ENCODE data around the gene FGF21.

Gene FGF21

GRCh38 chr19:48746738-48747575, 8.4 kb upstream of the FGF21 start, which contains the start of gene IZUMO1:
IZUMO1 (minus strand) TSS chr19:48746909; CDS start chr19:48745859, 1,050 bp downstream.
- in situ Hi-C loops (cut with MboI; ENCODE audit: low pct_unique_long_range_greater_than_20kb, low sequenced_read_pairs, unreplicated experiment), result no loop called here
- DNase-seq (ENCODE audit: low spot score), result peak; percentile 87
- TF ChIP-seq, protein P1, sequence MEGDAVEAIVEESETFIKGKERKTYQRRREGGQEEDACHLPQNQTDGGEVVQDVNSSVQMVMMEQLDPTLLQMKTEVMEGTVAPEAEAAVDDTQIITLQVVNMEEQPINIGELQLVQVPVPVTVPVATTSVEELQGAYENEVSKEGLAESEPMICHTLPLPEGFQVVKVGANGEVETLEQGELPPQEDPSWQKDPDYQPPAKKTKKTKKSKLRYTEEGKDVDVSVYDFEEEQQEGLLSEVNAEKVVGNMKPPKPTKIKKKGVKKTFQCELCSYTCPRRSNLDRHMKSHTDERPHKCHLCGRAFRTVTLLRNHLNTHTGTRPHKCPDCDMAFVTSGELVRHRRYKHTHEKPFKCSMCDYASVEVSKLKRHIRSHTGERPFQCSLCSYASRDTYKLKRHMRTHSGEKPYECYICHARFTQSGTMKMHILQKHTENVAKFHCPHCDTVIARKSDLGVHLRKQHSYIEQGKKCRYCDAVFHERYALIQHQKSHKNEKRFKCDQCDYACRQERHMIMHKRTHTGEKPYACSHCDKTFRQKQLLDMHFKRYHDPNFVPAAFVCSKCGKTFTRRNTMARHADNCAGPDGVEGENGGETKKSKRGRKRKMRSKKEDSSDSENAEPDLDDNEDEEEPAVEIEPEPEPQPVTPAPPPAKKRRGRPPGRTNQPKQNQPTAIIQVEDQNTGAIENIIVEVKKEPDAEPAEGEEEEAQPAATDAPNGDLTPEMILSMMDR (IDR thresholded peaks at IDR 0.05; ENCODE audit: extremely low read depth, insufficient read depth, missing control alignments), result no peak

DNA sequence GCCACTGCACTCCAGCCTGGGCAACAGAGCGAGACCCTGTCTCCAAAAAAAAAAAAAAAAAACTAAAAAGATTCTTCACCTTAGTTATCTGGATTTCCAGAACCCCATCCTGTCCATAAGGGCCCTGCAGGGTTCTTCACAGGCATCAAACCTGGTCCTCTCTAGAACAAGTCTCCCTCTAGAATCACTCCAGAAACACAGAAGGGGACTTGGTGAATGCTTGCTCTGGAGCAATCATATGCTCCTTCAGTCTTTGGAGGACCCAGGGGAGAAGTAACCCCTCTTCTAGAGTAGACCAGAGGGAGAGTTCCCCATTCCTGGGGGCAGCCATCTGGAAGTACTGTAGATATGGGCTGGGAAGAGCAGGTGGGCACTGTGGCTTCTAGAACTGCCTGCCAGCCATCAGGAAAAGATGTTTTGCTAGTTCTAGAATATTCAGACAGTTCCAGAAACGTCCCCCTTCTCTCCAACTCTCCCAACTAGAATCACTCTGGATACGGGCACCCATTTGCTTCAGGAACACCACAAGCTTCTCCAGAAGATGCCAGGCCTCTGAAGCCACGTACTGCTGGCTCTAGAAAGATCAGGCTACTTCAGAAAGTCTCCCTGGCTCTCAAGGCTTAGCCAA, 5.6 kb upstream of the FGF21 start:
- in situ Hi-C loops (cut with MboI; ENCODE audit: low pct_unique_long_range_greater_than_20kb, low sequenced_read_pairs, unreplicated experiment), result no loop called here
- no peak for DNase-seq (ENCODE audit: low spot score)
- TF ChIP-seq, protein P1 (IDR thresholded peaks at IDR 0.05; ENCODE audit: extremely low read depth, insufficient read depth, missing control alignments), result no peak

DNA sequence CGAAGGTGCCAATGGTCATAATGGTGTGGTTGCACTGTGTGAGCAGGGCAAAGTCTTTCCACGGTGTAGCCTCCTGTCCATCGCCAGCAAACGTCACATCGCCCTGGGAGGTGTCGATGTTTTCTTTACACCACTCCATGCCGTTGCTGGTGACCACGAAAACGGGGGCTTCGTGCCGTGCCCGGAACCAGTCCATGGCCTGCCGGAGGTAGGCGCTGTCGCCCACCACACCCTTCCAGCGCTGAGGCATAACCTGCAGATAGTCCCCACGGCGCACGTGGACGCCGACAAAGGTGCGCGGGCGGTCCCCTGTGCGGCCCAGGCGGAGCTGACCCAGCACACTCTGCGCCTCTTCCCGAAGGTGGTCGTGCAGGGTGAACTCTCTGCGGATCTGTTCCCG, 5.0 kb upstream of the FGF21 start:
- in situ Hi-C loops (cut with MboI; ENCODE audit: low pct_unique_long_range_greater_than_20kb, low sequenced_read_pairs, unreplicated experiment), result no loop called here
- TF ChIP-seq, protein P1 (IDR thresholded peaks at IDR 0.05; ENCODE audit: extremely low read depth, insufficient read depth, missing control alignments), result no peak
- DNase-seq (ENCODE audit: low spot score), result no peak

DNA sequence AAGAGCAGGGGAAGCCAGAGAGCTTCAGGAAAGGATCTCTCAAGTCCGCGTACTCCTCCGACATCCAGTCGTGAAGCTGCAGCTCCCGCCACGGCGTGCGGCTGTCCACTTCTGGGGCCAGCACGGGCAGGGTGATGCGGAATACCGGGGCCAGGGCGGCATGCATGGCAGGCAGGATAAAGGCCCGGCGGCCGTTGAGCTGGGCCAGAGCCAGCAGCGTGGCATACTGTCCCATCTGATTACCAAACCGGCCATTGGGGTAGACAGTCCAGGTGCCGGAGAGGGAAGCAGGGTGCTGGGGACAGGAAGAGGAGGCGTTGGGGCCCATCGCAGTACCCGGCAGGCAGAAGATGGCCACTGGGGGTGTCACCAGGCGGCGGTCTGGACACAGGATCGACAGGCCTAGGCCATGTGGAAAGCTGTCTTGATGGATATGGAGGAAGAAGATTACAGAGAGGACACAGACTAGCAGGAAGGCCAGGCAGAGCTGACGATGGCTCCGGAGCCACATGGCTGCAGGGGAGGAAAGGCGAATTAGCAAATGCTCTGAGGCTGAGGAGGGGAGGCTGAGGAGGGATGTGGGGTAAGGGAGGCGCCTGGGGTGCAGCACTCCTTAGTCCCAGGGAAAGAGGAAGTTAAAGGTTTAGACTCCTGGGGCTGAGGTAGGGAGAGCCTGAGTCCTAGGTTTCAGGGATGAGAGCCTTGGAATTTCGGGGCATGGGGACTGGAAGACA, 4.4 kb upstream of the FGF21 start:
- DNase-seq (ENCODE audit: low spot score), result no peak
- in situ Hi-C loops (cut with MboI; ENCODE audit: low pct_unique_long_range_greater_than_20kb, low sequenced_read_pairs, unreplicated experiment), result no loop called here
- TF ChIP-seq, protein P1 (IDR thresholded peaks at IDR 0.05; ENCODE audit: extremely low read depth, insufficient read depth, missing control alignments), result no peak

DNA sequence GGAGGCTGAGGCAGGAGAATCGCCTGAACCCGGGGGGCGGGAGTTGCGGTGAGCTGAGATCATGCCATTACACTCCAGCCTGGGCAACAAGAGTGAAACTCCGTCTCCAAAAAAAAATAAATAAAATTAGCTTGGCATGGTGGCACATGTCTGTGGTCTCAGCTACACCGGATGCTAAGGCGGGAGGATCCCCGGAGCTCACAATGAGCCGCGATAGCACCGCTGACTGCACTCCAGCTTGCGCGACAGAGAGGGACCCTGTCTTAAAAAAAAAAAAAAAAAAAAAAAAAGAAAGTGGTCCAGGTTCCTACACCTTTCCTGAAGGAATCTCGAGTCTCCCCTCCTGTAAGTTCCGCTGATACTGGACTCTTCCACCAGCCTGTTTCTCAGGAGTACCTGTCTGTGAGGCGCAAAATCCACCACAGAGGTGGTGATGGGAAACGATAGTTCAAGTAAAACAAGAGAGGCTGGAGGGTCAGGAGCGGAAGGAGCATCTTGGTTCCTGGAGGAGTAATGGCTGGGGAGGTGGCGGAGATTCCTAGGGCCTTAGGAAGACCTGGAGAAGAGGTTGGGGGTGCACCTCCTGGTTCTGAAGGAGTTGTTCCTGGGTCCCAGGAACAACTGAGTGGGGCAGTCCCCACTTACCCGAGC, 3.4 kb upstream of the FGF21 start:
- in situ Hi-C loops (cut with MboI; ENCODE audit: low pct_unique_long_range_greater_than_20kb, low sequenced_read_pairs, unreplicated experiment), result no loop called here
- TF ChIP-seq, protein P1 (IDR thresholded peaks at IDR 0.05; ENCODE audit: extremely low read depth, insufficient read depth, missing control alignments), result no peak
- no peak for DNase-seq (ENCODE audit: low spot score)
